ENCODE results near the gene SPRR4. TPM values are rescaled to one million over a fixed set of nuclear protein-coding genes. Genes with fewer than 3 reads are reported as not detected.

Gene SPRR4, protein sequence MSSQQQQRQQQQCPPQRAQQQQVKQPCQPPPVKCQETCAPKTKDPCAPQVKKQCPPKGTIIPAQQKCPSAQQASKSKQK
- not detected for polyA plus RNA-seq (ENCODE audit: insufficient read length in 10 of 10)
- long read RNA-seq, donor 1 = 0 reads
- long read RNA-seq, donor 2 = 0 reads
- long read RNA-seq, donor 3 = 0 reads
- long read RNA-seq, donor 4 = 0 reads
- long read RNA-seq, donor 5 = 0 reads
- long read RNA-seq, donor 6 = 0 reads
- long read RNA-seq, donor 7 = 0 reads
- long read RNA-seq, donor 8 = 0 reads
- long read RNA-seq, donor 9 = 0 reads

DNA sequence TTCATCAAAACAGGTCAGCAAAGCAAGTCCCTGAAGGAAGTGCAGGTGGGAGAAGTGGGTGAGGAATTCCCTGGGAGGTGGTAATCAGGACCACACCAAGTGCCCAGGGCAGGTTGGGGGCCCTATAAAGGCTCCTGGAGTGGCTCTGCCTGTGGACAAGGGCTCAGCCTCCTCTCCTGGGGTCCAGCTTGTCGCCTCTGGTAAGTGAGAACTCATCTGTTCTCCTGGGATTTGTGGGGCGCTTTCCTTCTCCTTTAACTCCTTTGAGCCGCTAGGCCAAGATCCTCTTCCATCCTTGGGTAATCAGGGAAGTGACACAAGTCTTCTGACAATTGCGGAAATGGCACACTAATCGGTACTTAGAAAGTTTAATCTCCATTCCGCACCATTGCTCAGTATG, at the start of gene SPRR4:
TSS of gene SPRR4 (plus strand) at position 154 of the 400 bp plus-strand sequence. CDS start 1,243 bp downstream, outside the sequence.
- no peak for DNase-seq

DNA sequence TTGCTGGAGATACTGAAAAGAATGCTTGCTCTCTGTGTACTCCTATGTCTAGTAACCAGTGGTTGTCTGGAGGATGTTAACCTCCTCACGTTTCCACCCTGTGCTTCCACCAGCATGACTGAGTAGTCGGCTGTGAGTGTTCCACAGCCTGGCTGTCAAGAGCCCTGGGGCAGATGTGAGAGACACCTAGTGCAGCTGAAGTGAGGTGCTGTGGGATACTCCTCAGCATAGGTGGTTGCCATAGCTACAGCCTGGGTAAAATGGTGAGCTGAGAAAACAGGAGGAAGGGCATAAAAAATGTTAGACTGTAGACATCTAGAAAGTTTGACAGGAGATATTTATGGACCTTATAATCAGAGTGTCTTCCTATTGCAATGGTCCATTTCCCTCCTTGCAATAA, 46.3 kb upstream of the SPRR4 start:
- no peak for DNase-seq

DNA sequence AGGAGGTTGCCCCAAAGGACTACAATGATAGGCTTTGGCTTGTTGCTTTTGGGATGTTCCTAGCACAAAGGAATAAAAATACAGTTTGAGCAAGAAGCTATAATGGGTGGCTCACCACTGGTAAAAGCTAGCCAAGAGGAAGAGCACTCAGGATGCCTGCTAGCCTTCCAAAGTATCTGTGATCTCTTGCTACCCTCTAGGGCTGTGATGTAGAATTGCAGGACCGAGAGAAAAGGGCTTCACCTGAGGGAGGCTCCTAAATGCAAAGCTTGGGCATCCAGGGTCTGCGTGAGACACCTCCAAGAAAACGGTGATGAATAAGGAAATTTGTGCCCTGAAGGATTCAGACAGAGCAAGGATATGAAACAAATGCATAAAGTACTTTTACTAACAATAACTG, 44.4 kb upstream of the SPRR4 start:
- DNase-seq = no peak

DNA sequence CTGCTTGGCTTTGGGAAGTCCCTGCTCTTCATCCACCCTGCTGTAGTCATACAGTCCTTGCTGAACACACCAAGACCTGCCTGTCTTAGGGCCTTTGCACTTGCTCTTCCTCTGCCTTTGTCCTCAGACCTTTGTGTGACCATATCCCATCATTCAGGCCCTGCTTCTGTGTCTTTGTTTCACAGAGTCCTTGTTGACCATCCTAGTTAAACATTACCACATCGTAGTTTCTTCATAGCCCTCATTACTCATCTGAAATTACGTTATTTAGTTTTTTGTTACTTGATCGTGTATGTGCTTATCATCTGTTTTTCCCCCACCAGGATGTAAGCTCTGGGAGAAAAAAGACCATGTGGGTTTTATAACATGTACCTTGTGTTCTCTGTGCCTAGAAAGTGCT, 41.8 kb upstream of the SPRR4 start:
- DNase-seq = no peak

DNA sequence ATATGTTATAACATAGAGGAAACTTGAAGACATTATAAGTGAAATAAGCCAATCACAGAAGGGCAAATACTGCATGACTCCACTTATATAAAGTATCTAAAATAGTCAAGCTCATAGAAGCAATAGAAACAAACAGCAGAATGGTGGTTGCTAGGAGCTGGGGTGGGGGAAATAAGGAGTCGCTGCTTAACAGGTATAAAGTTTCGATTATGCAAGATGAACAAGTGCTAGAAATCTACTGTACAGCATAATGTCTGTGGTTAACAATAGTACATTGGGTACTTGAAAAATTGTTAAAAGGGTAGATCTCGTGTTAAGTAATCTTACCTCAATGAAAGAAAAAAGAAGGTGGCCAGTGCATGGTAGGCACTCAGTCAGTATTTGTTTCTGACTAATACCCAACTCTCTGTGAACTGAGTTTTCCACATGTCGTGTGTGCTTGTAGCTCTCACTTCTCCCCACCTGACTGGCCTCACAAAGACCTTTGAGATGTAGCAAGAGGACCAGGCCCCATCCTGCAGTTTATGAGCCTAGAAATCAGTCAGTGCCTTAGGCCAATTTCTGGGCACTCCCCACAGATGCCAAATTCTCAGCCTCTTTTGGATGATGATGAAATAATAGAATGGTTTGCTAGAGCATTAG, 38.2 kb upstream of the SPRR4 start:
- DNase-seq = no peak

DNA sequence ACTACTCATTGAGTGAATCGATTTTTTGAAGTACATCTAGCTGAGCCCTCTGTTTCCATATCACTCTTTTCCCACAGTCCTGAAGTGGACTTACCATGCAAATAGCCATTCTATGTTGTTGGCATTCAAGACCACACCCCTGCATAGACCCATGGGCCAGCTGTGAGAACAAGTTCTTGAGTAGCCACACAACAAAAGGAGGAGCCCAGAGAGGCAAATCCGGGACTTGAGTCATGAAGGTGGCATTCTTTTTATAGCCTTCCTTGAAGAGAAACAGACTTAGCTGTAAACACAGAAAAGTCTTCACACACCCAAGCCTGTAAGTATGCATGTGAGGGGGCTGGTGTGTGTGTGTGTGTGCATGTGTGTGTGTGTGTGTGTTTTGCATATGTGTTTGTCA, 37.3 kb upstream of the SPRR4 start:
- no peak for DNase-seq

DNA sequence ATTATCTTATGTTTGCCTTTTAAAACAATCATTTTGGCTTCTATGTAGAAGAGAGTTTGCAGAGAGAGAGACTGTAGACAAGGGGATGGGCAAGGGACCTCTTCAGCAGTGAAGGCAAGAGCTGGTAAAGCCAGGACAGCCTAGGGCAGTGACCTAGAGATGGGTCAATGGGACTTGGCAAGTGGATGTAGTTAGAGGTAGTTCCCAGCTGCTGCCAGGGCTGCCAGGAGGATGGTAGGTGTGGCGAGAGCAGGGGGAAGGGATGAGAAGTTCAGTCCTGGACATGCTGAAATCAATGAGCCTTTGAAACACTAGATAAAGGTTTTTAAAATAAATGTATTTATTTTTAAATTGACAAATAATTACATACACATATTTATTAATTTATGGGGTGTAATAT, 29.8 kb upstream of the SPRR4 start:
- DNase-seq = no peak

DNA sequence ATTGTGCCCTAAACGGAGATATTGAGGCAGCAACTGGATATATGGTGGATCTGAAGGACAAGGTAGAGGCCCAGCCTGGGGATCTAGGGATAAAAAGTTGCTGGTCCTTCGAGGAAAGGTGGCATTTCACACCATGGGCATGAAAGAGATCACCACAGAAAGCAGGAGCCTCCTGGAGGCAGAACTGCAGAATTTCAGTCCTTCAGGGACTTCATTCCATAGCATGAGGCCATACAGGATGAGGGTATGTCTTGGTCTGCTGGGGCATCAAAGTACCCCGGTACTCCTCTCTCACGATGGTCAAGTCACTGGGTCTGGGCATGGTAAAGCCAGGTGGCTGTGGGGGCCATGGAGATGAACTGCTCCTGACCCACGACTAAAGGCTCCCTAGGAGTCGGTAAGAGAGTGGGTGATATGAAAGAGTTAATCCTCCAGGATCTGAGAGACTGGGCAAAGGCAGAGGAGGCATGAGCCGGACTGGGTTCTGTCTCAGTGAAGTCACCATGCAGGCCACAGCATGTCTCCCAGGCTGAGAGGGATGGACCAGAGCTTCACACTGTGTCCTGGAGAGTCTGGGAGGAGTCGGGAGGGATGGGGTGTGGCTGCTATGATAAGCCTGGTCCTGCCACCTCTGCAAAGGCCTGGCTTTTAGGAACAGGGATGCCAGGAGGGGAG, 29.3 kb upstream of the SPRR4 start:
- no peak for DNase-seq

DNA sequence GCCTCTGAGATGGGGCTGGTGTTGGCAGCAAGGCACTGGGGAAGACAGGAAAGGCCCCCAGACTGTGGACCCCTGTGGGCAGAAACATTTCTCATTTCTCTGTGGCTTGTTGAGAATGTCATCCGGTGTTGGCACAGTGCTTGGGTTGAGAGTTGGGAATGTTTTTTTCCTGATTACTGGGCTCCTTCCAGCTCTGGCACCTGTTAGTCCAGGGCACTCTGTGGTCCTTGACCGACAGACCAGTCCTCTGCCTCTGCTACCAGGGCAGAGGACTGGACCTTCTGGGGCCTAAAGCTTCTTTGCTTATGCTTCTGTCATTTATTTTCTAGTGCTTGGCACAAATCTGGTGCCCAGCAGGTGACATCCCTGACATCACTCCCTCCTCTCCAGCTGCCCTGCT, 28.3 kb upstream of the SPRR4 start:
- no peak for DNase-seq

DNA sequence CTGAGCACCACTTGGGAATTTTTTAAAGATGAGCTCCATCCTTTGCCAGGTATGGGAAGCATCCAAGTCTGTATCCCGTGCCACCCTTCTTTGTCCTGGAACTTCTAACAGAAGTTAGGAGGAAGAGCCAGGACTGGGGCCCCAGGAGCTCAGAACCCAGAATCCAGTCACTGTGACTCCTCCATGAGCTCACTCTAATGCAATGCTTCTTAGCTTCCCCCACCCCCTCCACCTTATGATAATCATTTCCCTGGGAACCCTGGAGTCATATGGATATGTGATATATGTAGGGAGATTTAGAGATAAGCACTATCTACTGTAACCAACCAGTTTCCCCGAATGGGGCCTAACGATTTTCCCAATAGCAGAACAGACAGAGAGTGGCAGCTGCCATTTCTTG, 24.2 kb upstream of the SPRR4 start:
- no peak for DNase-seq

DNA sequence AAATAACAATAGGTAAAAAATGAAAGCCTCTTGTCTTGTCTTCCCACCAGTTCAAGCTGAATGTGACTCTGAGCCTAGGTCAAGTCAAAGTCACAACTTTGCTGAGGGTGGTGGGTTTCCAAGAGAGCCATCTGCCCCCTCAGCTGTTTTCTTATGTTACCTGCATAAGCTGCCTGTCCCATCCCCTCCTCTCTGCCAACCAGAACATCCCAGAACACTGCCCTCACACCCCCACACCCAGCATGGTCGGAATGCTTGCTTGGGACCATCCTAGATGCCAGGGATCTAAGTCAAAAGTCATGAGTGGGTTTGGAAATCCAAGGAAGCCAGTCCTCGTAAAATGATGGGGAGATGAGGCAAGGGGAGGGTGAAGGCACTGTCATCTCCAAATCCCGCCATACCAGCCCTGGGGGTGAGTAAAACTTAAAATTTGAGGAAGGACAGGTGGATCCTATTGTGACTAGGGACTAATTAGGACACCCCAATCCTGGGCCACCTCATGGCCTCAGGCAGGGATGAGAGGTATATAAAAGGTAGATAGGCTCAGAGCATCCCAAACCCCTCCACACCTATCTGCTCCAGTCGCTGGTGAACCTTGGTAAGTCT, 23.7 kb upstream of the SPRR4 start, which contains the start of gene SPRR5:
TSS of gene SPRR5 (plus strand) at position 556 of the 606 bp plus-strand sequence. CDS start 1,349 bp downstream, outside the sequence.
- no peak for DNase-seq

DNA sequence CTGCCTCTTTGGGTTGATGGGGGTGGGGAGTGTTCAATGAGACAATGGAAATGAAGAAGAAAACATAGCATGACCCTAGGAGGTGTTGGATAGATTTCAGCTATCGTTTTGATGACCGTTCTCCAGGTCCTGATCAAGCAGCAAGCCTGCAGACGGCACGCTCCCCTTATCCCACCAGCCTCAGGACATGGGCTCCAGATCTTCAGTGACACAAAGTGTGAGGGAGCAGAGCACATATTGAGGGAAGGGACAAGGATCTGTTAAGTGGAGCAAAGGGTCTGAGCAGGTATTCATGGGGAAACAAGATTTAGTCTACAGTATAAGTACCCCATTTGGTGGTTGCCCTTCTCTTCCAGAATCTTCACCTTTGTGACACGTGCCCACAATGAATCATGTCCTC, 18.7 kb upstream of the SPRR4 start:
- DNase-seq = no peak

DNA sequence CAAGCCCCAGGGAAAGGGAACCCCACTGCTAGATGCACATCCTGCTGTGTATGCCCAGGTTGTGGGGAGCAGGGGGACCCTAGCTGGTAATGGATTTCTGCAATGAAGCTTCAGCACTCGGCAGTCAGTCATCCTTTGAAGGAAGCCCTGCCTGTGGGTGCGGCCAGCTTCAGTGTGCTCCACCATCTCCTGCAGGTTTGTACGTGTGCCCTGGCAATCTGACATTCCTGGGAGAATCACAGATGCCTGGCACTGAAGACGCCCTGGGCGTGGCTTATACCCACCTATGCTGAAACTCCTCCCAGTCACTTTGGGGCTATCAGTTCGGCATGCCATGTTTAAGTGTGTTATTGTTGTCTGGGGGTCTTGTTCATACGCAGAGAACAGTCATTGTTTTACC, 16.7 kb upstream of the SPRR4 start:
- DNase-seq = no peak

DNA sequence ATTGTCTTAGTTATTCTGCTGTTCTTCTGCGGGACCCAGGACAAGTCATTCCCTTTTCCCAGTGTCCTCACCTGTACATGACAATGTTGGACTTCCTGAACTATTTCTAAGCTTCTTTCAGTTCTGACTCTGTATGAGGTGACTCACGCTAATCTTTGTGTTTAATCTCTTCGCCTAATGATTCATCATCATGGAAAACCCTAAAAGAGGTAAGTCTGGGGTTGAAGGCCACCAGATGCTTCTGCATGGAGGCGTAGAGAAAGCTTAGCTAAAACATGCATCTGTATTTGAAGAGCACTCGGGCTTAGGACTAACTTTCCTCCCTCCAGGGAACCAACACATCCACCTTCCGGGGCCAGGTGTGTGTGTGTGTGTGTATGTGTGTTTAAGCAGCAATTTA, 16.0 kb upstream of the SPRR4 start:
- no peak for DNase-seq

DNA sequence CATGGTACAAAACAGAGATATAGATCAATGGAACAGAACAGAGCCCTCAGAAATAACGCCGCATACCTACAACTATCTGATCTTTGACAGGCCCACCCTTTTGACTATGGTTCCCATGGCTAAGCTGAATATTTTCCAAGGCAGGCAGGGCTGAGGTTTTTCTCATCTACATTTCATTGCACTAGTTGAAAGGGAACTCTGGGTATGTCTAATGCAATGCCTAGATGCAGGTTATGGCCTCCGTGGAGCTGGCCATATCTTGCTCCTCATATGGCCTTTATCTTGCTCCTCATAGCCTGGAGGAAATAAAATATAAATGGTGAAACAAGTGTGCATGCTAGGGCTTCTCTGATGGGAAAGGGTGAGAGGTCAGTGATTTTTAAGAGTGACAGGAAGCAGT, 12.9 kb upstream of the SPRR4 start:
- no peak for DNase-seq

DNA sequence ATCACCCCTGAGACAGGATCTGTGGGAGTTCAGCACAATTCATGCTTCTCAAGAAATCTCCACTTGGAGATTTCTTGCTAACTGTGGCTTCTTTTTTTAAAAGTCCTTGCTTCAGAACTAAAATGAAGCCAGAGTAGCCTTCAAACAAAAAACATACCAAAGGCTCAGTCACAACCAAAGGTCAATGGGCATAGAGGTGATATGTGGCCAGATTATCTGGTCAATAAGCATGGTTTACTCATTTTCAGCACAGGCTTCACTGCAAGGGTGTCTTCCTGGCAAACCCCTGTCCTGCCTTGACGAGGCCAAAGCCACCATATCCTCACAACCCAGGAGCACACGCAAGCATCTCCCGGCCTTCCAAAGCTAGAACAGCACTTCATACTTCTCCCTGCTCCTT, 11.2 kb upstream of the SPRR4 start:
- no peak for DNase-seq

DNA sequence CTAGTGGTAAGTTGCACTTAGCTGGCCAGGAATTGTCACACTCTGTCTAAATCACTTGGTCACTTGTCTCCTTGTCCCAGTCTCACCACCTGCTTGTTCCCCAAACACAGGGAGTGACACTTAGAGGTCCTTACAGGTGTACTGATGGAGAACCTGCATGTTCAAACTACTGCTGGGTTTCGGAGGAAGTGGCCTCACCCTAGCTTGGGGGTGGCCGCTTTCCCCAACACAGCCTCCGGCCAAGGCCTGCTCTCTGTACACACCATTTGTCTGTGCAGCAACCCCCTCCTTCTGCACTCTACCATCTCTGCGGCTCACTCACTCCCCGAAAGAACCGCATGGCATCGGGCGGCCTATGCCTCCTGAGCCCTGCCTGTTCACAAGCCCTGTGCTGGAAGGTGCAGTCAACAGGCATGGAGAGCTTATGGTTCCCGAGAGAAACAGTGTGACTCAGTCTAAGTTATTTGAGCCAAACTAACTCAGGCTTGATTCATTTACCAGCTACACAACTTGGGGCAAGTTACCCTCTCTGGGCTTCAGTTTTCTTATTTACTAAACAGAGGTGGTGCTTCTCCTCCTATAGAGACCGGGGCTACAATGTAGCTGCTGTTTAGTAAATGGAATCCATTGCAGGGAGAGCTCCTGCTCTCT, 10.5 kb upstream of the SPRR4 start:
- DNase-seq = no peak

DNA sequence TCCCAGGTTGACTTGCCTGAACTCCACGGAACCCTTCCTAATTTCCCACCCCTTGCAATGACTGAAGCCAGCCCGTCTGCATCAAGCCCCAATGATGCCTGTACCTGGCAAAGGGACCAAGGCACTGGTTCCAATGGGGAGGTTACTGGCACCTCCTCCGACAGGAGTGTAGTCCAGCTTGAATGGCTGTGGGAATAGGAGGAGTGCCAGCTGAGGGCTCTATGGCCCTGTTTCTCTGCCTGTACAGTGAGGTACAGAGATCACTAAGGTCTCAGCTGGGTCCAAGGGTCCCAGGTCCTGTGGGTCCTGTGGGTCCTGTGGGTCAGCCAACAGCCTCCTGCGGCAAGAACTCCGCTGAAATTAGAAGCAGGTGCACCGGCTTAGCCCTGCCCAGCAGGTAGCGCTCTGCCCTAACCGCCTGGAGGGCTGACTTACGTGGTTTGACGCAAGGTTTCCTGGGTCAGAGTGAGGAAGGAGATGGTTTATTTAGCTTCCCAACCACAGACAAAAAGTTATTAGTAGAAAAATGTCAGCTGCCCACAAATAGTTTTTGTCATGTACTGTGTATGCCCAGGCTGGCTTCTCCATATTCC, 9.9 kb upstream of the SPRR4 start:
- no peak for DNase-seq

DNA sequence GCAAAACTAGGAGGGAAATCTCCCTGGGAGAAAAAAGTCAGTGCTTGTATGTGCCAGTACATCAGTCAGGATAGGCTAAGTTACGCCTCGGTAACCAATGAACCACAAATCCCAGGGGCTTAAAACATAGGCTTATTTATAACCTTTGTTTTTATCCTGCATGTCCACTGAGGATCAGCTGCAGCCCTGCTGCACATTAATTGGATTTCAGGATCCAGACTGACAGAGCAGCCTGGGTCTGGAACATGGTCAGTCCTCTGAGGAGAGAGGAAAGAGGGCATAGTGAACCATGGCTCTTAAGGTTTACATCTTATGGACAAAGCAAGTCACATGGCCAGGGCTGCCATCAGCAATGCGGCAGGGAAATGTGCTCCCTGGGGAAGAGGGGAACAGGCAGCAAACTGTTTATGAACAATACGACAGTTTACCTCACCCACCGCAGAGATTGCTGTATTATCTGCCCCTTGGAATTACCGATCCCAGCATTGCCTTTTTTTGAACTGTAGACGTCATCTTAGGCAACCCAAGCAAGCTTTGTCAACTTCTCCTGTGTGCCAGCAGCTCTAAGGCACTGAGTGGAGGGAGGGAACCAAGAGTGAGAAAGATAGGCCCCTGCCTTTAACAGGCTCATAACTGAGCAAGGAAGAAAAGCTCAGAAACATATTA, 9.1 kb upstream of the SPRR4 start:
- no peak for DNase-seq

DNA sequence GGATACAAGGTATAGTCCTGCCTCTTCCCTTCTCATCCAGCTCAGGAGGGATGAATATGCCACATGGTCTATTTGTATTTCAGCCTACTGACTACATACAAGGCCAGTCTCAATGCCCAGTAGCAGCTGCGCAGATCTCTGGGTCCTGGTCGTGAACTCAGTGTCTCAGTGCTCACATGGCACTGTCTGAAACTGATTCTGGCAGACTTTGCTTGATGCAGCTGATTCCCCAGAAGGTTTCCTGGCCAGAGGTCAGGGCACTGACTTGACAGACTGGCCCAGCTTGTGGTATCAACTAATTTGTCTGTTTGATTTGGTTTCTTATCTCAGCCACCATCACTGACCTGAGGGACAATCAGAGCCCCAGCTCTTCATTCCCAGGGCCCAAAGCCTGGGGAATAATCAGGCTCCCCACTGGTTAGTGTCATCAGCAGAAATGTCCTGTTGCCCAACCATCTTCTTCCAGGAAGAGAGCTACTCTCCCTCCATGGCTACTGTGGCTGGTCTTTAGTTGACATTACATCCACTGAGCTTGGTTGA, 7.5 kb upstream of the SPRR4 start:
- DNase-seq = no peak

DNA sequence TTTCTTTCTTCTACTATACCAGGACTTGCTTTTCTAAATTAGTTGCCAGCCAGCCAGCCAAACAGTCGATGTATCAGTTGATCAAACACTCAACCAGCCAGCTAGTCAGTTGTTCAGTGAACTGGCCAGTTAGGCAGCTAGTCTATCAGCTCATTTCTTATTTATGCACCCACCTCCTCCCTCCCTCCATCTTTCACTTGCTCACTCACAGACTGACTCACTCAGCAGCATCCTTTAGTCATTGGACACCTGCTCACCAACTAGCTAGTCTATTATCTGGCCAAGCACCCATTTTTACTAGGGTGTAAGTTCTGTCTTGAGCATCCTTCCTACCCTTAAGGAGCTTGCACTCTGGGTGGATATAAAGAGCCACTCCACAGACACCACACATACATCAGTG, 5.9 kb upstream of the SPRR4 start:
- no peak for DNase-seq
